ENCODE measurements around the gene HERC5. TPM values are rescaled to one million over a fixed set of nuclear protein-coding genes. Genes with fewer than 3 reads are reported as not detected.

HERC5 gene
- total RNA-seq, 1 experiment from 2014 or later: 17.2 TPM

DNA sequence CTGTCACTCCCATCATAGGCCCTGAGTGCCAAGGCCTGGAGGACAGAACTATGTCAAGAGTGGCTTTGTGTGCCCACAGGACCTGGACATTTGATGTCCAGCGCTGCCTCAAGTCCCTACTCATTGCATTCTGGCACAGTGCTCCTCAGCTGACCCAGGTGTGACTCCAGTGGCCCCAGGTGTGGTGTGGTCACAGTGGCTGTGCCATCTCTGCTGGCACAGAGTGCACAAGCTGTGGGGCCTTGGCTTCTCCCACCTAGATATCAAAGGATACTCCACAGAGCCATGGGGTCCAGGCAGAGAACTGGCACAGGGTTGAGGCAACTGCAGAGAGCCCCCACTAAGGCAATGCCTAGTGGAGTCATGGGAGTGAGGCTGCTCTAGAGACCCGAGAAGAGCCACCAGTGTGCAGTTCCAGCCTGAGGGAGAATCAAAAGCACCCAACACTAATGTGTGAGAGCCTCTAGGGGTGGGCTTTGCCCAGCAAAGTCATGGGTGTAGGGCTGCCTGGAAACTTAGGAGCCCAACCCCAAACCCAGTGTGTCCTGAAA, 41.0 kb downstream of the HERC5 start:
- H2BK15ac ChIP-seq (ENCODE audit: low read depth, low read length): no peak overlapping the region
- H2BK5ac ChIP-seq (ENCODE audit: insufficient read length, low read length): no peak overlapping the region
- H3K4me2 ChIP-seq (ENCODE audit: insufficient read depth, insufficient read length, low read length): no peak overlapping the region
- H3K23me2 ChIP-seq (ENCODE audit: insufficient read length, low read depth, low read length, poor library complexity, severe bottlenecking): no peaks in the 10 kb centered on the region
- no peak overlapping the region for H3K4ac ChIP-seq (ENCODE audit: low read depth, low read length)
- H4K91ac ChIP-seq (ENCODE audit: insufficient read length, low read depth, low read length): no peak overlapping the region
- no CpG with 5 or more reads among the region's 2 CpGs for WGBS (ENCODE audit: extremely low coverage, insufficient read length, low lambda C conversion rate)
- no peaks in the 10 kb centered on the region for H3K9me3 ChIP-seq (ENCODE audit: control insufficient read depth, low read depth, low read length)
- TF ChIP-seq, protein P1, sequence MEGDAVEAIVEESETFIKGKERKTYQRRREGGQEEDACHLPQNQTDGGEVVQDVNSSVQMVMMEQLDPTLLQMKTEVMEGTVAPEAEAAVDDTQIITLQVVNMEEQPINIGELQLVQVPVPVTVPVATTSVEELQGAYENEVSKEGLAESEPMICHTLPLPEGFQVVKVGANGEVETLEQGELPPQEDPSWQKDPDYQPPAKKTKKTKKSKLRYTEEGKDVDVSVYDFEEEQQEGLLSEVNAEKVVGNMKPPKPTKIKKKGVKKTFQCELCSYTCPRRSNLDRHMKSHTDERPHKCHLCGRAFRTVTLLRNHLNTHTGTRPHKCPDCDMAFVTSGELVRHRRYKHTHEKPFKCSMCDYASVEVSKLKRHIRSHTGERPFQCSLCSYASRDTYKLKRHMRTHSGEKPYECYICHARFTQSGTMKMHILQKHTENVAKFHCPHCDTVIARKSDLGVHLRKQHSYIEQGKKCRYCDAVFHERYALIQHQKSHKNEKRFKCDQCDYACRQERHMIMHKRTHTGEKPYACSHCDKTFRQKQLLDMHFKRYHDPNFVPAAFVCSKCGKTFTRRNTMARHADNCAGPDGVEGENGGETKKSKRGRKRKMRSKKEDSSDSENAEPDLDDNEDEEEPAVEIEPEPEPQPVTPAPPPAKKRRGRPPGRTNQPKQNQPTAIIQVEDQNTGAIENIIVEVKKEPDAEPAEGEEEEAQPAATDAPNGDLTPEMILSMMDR (conservative IDR thresholded peaks at IDR 0.05): no peak
- H2BK120ac ChIP-seq (ENCODE audit: low read depth, low read length, poor library complexity, severe bottlenecking): no peak overlapping the region
- no peak overlapping the region for H3K27ac Mint-ChIP-seq
- H3K79me1 ChIP-seq (ENCODE audit: insufficient read depth, low read depth, low read length, poor library complexity, severe bottlenecking): no peaks in the 10 kb centered on the region
- H3K27me3 Mint-ChIP-seq (ENCODE audit: low read depth): no peaks in the 10 kb centered on the region
- H2AFZ ChIP-seq (ENCODE audit: low read length): no peak overlapping the region
- no peak overlapping the region for H3K14ac ChIP-seq (ENCODE audit: insufficient read depth, low read length)
- no peaks in the 10 kb centered on the region for H4K20me1 ChIP-seq (ENCODE audit: control insufficient read depth, insufficient read depth, insufficient read length)
- H3K18ac ChIP-seq (ENCODE audit: insufficient read length, low read depth, low read length): no peak overlapping the region
- no peaks in the 10 kb centered on the region for H3K79me2 ChIP-seq (ENCODE audit: insufficient read depth, low read length)
- H2AK5ac ChIP-seq (ENCODE audit: insufficient read length, low read length): no peak overlapping the region
- H4K8ac ChIP-seq (replicated peaks; ENCODE audit: insufficient read length, low read depth, low read length): no peak overlapping the region
- no peak overlapping the region for H3K56ac ChIP-seq (ENCODE audit: insufficient read length, low read depth, low read length)
- DNase-seq: no peak
- H3K9ac ChIP-seq (ENCODE audit: extremely low read depth, insufficient read length, low read length): no peak overlapping the region
- H3T11ph ChIP-seq (ENCODE audit: low read length): no peak overlapping the region
- no peak overlapping the region for H3K4me3 Mint-ChIP-seq
- H4K5ac ChIP-seq (ENCODE audit: insufficient read length, low read depth, low read length): no peak overlapping the region
- H2BK12ac ChIP-seq (ENCODE audit: insufficient read length, low read depth, low read length): no peak overlapping the region
- H3K4me1 Mint-ChIP-seq: no peaks in the 10 kb centered on the region
- H2BK20ac ChIP-seq (ENCODE audit: low read depth, low read length, poor library complexity, severe bottlenecking): no peak overlapping the region
- no peak overlapping the region for H3K23ac ChIP-seq (ENCODE audit: insufficient read length, low read depth, low read length)
- H3K4me1 ChIP-seq (ENCODE audit: insufficient read depth, low read length): no peaks in the 10 kb centered on the region
- H3K9me3 Mint-ChIP-seq: no peaks in the 10 kb centered on the region
- no peaks in the 10 kb centered on the region; a peak in 1 of 7 replicates for H3K36me3 Mint-ChIP-seq (ENCODE audit: insufficient read depth in 1 of 3, low read depth in 3 of 3)
- no peaks in the 10 kb centered on the region for H3K27me3 ChIP-seq (ENCODE audit: insufficient read depth, low read length)
- no peak overlapping the region for H3K27ac ChIP-seq (ENCODE audit: insufficient read length, low read depth, low read length)
